CD4-positive, alpha-beta T cell treated with Interleukin-15 for 1 hour (primary cell): Measurements from ENCODE around the gene AK5.

Source experiments
- DNase-seq: peaks from one replicate; pipeline ENCODE4 v3.0.0-alpha.2; 2020

The AK5 gene

GRCh38 chr1:77552626-77553025 is 270.8 kb downstream of the AK5 start:
- DNase-seq = no peak

GRCh38 chr1:77553568-77554291 is 271.9 kb downstream of the AK5 start:
- no peak for DNase-seq

- DNase-seq = no peak
Measured at GRCh38 chr1:77556045-77556444, 274.2 kb downstream of the AK5 start.

DNA sequence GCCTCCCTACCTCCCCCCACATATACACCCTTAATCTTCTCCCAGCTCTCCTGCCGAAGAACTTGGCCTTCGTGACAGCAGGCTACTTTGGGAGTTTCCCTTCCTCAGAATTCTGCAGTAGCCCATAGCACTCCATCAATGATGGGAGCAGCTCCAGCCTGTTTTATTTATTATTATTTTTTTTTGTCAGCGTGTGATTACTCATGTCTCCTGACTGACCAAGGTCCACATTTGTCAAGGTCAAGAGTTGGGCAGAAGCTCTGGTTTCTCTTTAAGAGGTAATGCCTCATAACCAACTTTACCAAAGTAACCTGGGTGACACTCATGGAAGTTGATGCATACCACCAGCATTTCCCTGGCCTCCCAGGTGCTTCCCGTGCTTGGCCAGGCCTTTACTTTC is 275.2 kb downstream of the AK5 start:
- DNase-seq = no peak

GRCh38 chr1:77558591-77559164 is 276.9 kb downstream of the AK5 start:
- no peak for DNase-seq

DNA sequence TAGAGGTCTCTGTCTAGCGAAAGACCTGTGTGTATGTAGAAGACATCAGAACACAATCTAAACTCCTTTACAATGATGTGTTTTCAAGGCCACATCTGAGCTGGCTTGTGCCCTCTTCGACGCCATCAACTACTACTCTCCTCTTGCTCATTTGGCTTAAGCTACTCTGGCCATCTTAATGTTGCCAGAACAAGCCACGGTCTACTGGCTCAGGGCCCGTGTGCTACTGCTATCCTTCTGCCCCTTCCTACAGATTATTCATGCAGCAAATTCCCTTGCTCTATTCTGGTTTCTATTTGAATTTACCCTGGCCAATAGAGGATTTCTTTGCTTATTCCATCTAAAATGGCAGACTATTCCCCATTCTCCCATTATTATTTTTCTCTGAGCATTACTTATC is 278.9 kb downstream of the AK5 start:
- no peak for DNase-seq

- no peak for DNase-seq
Measured at GRCh38 chr1:77562596-77563150, 280.9 kb downstream of the AK5 start.

- DNase-seq = no peak
Measured at GRCh38 chr1:77565321-77565720, 283.5 kb downstream of the AK5 start.

DNA sequence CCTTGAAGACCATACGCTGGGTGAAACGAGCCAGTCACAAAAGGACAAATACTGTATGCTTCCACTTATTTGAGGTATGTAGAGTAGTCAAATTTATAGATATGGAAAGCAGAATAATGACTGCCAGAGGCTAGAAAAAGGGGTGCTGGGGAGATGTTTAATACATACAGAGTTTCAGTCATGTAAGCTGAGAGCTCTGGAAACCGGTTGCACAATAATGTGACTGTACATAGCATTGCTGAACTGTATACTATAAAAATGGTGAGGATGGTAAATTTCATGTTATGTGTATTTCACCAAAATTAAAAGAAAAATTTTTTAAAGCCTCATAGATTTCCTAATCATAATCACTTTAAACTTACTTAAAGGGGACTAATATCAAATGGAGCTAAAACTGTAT is 289.8 kb downstream of the AK5 start:
- no peak for DNase-seq

- DNase-seq = no peak
Measured at GRCh38 chr1:77579547-77579946, 297.7 kb downstream of the AK5 start.

- DNase-seq = no peak
Measured at GRCh38 chr1:77582905-77583304, 301.1 kb downstream of the AK5 start.

GRCh38 chr1:77583483-77583882 is 301.7 kb downstream of the AK5 start:
- DNase-seq = no peak

GRCh38 chr1:77584884-77585283 is 303.1 kb downstream of the AK5 start:
- DNase-seq = no peak

DNA sequence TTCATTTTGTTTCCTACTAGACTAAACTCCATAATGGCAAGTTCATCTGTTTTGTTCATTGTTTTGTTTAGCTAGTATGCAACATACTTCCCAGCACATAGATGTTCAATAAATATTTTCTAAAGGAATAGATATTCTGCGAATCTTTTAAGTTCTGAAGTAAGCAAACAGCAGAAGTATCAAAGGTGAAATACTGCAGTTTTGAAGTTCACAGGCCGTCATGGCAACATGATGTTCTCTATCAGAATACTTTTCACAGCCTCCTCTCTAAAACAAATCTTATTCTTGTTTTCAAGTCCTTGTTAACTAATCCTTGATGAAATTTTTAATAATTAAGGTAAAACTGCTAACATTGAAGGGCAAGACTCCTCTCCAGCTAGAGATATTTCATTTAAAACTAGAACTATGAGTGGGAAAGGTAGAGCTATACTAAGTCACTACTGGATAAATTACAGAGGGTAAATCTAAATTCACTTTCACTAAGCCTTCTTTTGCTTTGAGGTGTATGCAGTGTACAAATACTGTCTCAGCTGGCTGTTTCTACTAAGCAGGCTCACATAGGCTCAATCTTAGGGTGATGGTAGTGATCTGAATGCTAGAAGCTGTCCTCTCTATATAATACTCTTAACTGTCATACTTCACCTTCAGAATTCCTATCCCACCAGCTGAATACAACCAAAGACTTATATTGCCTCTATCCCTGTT is 303.9 kb downstream of the AK5 start:
- no peak for DNase-seq

GRCh38 chr1:77589231-77589630 is 307.4 kb downstream of the AK5 start:
- no peak for DNase-seq

DNA sequence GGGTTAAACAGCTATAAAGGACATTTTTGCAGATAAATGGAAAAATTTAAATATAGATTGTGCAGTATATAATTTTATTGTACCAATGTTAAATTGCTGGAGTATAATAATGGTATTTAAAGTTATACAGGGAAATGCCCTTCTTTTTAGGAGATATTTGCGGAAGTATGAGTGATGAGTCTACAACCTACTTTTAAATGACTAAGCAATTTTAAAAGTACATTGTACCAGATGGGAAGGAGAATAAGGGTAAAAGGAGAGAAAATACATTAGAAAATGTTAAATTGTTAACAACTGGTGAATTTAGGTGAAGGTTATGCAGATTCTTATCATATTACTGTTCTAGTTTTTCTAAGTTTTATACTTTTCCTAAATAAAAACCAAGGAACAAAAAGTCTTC is 308.8 kb downstream of the AK5 start:
- DNase-seq = no peak

GRCh38 chr1:77592906-77593305 is 311.1 kb downstream of the AK5 start:
- no peak for DNase-seq

GRCh38 chr1:77594366-77595112 is 312.7 kb downstream of the AK5 start:
- no peak for DNase-seq

DNA sequence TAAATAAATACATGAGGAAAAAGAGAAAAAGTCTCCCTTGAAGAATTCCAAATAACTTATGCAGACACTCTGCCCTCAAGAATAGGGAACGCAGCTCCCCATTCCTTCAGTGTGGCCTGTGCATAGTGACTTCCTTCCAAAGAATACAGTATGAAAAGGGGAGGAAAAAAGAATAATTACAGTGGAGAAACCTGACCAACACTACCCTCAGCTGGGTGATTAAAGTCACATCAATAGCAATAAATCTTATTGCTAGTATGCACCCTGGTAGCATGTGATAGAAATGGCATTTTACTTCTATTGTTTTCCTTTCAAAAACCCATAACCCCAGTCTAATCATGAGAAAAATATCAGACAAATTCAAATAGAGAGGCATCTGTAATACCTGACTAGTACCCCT is 315.5 kb downstream of the AK5 start:
- no peak for DNase-seq

DNA sequence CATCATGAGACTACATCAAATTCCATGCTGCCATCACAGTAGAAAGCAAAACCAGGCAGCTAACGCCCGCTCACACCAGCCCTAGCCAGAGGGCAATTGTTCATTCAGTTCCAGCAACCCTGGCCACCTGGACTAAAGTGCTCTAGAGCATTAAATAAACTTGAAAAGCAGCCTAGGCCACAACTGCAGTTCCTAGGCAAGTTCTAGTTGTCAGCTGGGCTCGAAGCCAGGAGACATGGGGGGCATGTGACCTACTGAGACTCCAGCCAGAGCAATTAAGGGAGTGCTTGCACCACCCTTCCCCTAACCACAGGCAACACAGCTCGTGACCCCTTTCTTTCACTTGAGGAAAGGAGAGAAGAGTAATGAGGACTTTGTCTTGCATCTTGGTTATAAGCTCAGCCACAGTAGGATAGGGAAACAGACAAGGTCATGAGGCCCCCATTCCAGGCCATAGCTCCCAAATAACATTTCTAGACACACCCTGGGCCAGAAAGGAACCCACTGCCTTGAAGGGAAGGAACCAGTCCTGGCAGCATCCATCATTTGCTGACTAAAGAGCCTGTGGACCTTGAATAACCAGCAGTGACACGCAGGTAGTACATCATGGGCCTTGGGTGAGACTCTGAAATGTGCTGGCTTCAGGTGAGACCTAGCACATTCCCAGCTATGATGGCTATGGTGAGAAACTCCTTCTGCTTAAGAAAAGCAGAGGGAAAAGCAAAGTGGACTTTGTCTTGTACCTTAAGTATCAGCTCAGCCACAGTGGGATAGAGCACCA is 323.6 kb downstream of the AK5 start:
- DNase-seq = no peak

GRCh38 chr1:77608893-77609292 is 327.1 kb downstream of the AK5 start:
- no peak for DNase-seq
